Measurements from ENCODE around the gene FAAP20. TPM values are rescaled to one million over a fixed set of nuclear protein-coding genes. Genes with fewer than 3 reads are reported as not detected.

The FAAP20 gene
- total RNA-seq, 4 donors from 2014 or later: 29.8 to 48.0 (median 45.6) TPM

DNA sequence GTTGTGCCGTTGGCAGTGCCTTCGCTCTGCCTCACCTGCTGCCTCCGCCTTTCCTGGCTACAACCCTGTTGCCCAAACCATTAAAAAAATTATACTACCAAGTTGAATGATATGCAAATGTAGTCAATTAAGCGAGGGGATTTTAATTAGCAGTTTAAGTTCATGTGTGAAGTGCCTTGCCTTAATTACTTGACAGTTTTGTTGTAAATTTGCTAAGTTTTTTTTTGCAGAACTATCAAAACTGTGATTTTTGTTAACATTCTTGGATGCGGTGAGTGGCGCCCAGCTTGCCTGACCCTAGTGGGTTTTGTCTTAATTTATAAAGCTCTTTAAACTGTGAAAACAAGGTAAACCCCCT is 44.4 kb upstream of the FAAP20 start:
- intact Hi-C loops (cut with DNase I; ENCODE audit: low total_unique reads): loop anchor here (10.0 kb wide), 1 partner anchor 66 kb away; no protein-coding TSS in a partner anchor
- 56 to 65% methylated on average over 6 of the region's 6 CpGs for WGBS, 2 donors
- TF ChIP-seq CTCF (IDR thresholded peaks at IDR 0.05) (no peak), POLR2A (IDR thresholded peaks at IDR 0.05) (no peak)
- H3K4me3 ChIP-seq (ENCODE audit: low read depth, poor library complexity, severe bottlenecking): no peak overlapping the region
- DNase-seq (ENCODE audit: low spot score in 2 of 2): no peak

DNA sequence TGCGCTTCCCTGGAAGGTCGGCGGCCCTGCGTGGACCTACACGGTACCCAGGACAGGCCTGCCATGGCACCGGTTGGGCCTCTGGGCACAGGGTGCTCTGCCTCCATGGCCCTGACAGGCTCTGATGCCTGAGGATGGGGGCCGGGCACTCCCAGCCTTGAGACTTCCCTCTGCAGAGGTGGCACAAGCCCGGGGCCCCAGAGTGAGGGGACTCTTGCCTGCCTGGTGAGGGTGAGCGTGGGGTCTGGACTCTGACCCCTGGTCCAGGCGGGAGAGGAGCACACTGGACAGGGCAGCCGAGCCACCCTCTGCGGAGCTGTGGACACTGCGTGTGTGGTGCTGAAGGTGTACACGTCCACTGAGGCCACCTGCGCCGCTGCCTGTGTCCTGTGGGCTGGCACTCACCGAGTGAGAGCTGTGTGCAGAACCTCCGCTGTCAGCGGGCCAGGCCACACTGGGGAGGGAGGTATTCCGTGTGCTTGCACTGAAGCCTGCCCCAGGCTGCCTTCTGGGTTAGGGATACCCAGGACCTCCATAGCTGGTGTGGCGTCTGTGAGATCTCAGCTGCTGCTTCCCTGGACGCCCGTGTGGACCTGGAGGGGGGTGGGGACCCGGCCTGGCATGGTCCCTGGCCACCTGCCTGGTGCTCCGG is 43.9 kb upstream of the FAAP20 start:
- TF ChIP-seq CTCF (IDR thresholded peaks at IDR 0.05) (no peak), POLR2A (IDR thresholded peaks at IDR 0.05) (no peak)
- intact Hi-C loops (cut with DNase I; ENCODE audit: low total_unique reads): loop anchor here (10.0 kb wide), 1 partner anchor 66 kb away; no protein-coding TSS in a partner anchor
- DNase-seq (ENCODE audit: low spot score in 2 of 2): no peak
- 38 to 62% methylated on average over 11 to 17 of the region's 25 CpGs for WGBS, 2 donors
- H3K4me3 ChIP-seq (ENCODE audit: low read depth, poor library complexity, severe bottlenecking): no peak overlapping the region

- 46 to 56% methylated on average over 19 of the region's 19 CpGs for WGBS, 2 donors
- TF ChIP-seq POLR2A (IDR thresholded peaks at IDR 0.05): no peak
- no peak for TF ChIP-seq CTCF (IDR thresholded peaks at IDR 0.05)
- H3K4me3 ChIP-seq (ENCODE audit: low read depth, poor library complexity, severe bottlenecking): no peak overlapping the region
- intact Hi-C loops (cut with DNase I; ENCODE audit: low total_unique reads): loop anchor here (10.0 kb wide), 1 partner anchor 67 kb away; no protein-coding TSS in a partner anchor
- no peak for DNase-seq (ENCODE audit: low spot score in 2 of 2)
These were observed 43.2 kb upstream of the FAAP20 start for GRCh38 chr1:2237773-2238172.

GRCh38 chr1:2236695-2237677 is 42.4 kb upstream of the FAAP20 start:
- TF ChIP-seq CTCF (IDR thresholded peaks at IDR 0.05) (no peak), POLR2A (IDR thresholded peaks at IDR 0.05) (no peak)
- H3K4me3 ChIP-seq (ENCODE audit: low read depth, poor library complexity, severe bottlenecking): no peak overlapping the region
- peak in 1 of 2 donors; percentile 83 for DNase-seq (ENCODE audit: low spot score in 2 of 2)
- WGBS, 2 donors: 56 to 65% methylated on average over 18 to 27 of the region's 28 CpGs
- intact Hi-C loops (cut with DNase I; ENCODE audit: low total_unique reads): loop anchor here (10.0 kb wide), 1 partner anchor 68 kb away; no protein-coding TSS in a partner anchor

DNA sequence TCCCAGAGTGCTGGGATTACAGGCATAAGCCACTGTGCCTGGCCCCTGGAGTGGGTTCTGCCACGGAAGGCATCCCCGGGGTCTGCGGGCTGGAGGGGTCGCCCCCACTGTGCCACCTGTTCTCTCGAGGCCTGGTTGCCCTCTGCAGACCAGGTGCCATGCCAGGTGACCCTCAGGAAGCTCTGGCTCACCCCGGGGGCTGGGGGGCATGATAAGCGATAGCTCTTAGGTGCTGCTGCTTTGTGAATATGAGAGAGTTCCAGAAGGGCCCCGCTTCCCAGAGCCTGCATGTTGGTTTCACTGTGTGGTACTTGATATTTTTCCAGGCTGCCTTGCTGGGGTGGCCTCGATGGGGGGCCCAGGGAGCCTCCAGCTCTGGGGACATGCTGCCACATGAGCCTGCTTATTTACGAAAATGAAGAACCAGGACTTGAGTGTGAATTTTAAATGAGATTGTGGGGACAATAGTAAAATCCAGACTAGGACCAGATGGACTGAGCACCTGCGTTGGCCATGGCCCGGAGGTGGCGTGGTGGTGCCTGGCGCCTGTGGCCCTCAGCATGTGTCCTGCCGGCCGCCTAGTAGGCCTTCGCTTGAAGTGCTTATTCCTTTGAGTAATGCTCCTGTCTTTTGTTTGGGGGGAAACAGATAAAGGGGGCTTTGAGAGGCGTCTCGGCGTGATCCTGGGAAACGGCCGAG is 40.9 kb upstream of the FAAP20 start:
- intact Hi-C loops (cut with DNase I; ENCODE audit: low total_unique reads): loop anchor here (10.0 kb wide), 1 partner anchor 69 kb away; no protein-coding TSS in a partner anchor
- H3K4me3 ChIP-seq (ENCODE audit: low read depth, poor library complexity, severe bottlenecking): no peak overlapping the region
- no peak for DNase-seq (ENCODE audit: low spot score in 2 of 2)
- TF ChIP-seq POLR2A (IDR thresholded peaks at IDR 0.05) (no peak), CTCF (IDR thresholded peaks at IDR 0.05) (no peak)
- WGBS, 2 donors: 75 to 86% methylated on average over 22 of the region's 22 CpGs

All from lower leg skin (tissue), 4 donors.